Prostate gland (tissue), 2 donors: Measurements from ENCODE around the gene IDH3B. TPM values are rescaled to one million over a fixed set of nuclear protein-coding genes. Genes with fewer than 3 reads are reported as not detected.

ENCODE experiments used
- DNase-seq: peaks from one replicate; pipeline ENCODE4 v3.0.0-alpha.2; 2019; ENCODE audit warnings: low spot score
- H3K27ac ChIP-seq, 2 donors: fragments of 200-600 bp; sonication (generic); 2 replicates each; pipeline ENCODE4 v1.5.1; 2017 to 2019
- H3K27me3 ChIP-seq: fragments of 200-600 bp; sonication (generic); replicated peaks from 2 replicates; pipeline ENCODE4 v1.5.1; 2019; ENCODE audit not compliant: insufficient read depth
- H3K36me3 ChIP-seq, 2 donors: fragments of 200-600 bp; sonication (generic); 1 replicate in 1 of 2; 2 replicates in 1 of 2; pipeline versions ENCODE4 v1.5.1 to v1.8.1; 2017 to 2019
- H3K4me1 ChIP-seq: fragments of 200-600 bp; sonication (generic); replicated peaks from 2 replicates; pipeline ENCODE4 v1.5.1; 2019
- H3K4me3 ChIP-seq, 2 donors: fragments of 200-600 bp; sonication (generic); 2 replicates each; pipeline ENCODE4 v1.5.1; 2017 to 2019
- H3K9me3 ChIP-seq: fragments of 200-600 bp; sonication (generic); 2 replicates; pipeline ENCODE4 v1.5.1; 2017
- POLR2A ChIP-seq: fragments of 450-650 bp; IDR thresholded peaks from one replicate; pipeline ENCODE4 v1.6.1; 2016; ENCODE audit warnings: antibody characterized with exemption, mild to moderate bottlenecking
- POLR2AphosphoS5 ChIP-seq: sonication (generic); formaldehyde crosslinking; IDR thresholded peaks from one replicate; pipeline ENCODE4 v1.6.1; 2017; ENCODE audit warnings: antibody characterized with exemption
- WGBS: methylation state at CpG from one replicate; pipeline ENCODE4 v1.1.5; 2018; 5-methylcytosine and 5-hydroxymethylcytosine counted together
- intact Hi-C: fragments of 100-400 bp; cut with DNase I; formaldehyde crosslinking; loops from one replicate; pipeline ENCODE4 v1.14.2; 2022
- microRNA counts, 2 donors: library from miRNA; unstranded; fragments of <30 nt; microRNA quantifications; one replicate each; lab custom pipeline; 2016 to 2017
- microRNA-seq: library from miRNA; unstranded; fragments of <30 nt; microRNA quantifications from one replicate; pipeline ENCODE4, GENCODE V29; 2016
- small RNA-seq, 2 donors: library from RNA; depleted of rRNA; stranded (forward); fragments of <200 nt; gene quantifications; one replicate each; pipeline ENCODE3, GENCODE V24; 2016
- total RNA-seq, 2 donors: library from RNA; depleted of rRNA; stranded (reverse); fragments of >200 nt; gene quantifications; one replicate each; pipeline ENCODE4 v1.1.0, GENCODE V29; 2016
- TF ChIP-seq, protein P1 (sequence below), 4 experiments: fragments of 200-600 bp in 2 of 4; fragments of 450-650 bp in 2 of 4; sonication (generic) in 2 of 4; IDR thresholded peaks; 1 replicate in 3 of 4; 2 replicates in 1 of 4; pipeline ENCODE4 v1.5.1; 2016 to 2019; ENCODE audit warnings: antibody characterized with exemption in 4 of 4, mild to moderate bottlenecking in 2 of 4, moderate library complexity in 2 of 4

The IDH3B gene
- total RNA-seq, 2 donors from 2014 or later: 132 to 141 TPM

DNA sequence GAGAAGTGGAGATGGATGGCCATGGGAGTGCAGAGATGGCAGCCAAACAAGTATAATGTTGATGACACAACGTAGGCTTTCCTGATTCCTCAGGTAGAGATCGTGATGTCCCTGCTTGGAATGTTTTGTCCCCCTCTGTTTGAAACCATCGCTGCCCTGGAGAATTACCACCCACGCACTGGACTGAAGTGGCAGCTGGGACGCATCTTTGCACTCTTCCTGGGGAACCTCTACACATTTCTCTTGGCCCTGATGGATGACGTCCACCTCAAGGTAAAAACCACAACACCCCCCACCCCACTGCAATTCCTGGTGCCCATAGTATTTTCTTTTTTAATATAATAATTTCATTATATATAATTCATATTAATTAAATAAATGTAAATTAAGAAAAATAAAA lies 53.7 kb downstream of the IDH3B start:
- Histone ChIP-seq H3K9me3 (no peaks in the 10 kb centered on the region), H3K27me3 (no peaks in the 10 kb centered on the region), H3K4me1 (no peaks in the 10 kb centered on the region), H3K36me3 (no peaks in the 10 kb centered on the region), H3K27ac (no peak overlapping the region), H3K4me3 (no peak overlapping the region)
- intact Hi-C loops: no loop called here
- TF ChIP-seq, protein P1, sequence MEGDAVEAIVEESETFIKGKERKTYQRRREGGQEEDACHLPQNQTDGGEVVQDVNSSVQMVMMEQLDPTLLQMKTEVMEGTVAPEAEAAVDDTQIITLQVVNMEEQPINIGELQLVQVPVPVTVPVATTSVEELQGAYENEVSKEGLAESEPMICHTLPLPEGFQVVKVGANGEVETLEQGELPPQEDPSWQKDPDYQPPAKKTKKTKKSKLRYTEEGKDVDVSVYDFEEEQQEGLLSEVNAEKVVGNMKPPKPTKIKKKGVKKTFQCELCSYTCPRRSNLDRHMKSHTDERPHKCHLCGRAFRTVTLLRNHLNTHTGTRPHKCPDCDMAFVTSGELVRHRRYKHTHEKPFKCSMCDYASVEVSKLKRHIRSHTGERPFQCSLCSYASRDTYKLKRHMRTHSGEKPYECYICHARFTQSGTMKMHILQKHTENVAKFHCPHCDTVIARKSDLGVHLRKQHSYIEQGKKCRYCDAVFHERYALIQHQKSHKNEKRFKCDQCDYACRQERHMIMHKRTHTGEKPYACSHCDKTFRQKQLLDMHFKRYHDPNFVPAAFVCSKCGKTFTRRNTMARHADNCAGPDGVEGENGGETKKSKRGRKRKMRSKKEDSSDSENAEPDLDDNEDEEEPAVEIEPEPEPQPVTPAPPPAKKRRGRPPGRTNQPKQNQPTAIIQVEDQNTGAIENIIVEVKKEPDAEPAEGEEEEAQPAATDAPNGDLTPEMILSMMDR (IDR thresholded peaks at IDR 0.05): no peak
- TF ChIP-seq POLR2AphosphoS5 (no peak), POLR2A (no peak)
- 84% methylated on average over 6 of the region's 6 CpGs for WGBS
- no peak for DNase-seq

MicroRNAs encoded within 50 kb of the gene (microRNA counts, 767-probe panel; counts per million panel counts)
- microRNA hsa-miR-1292 (lab: Ali Mortazavi, UCI): 0 to 431 counts per million in 2 donors

Small RNA genes within 50 kb of the gene (microRNA-seq; reads per million reads assigned to microRNA genes)
- gene MIR1292: 5.8 reads per million, percentile 45 among the genes with 10 or more reads in this experiment

Small RNA genes within 50 kb of the gene (small RNA-seq; reads per million reads assigned to genes)
- gene SNORA51: 0 reads per million in 2 donors
- 0 reads per million in 2 donors for gene SNORD110
- gene SNORD56: 0 reads per million in 2 donors
- gene SNORD57: 0 reads per million in 2 donors
- gene SNORD86: 0 reads per million in 2 donors

Other genes with a start within 250 kb of the IDH3B start
- 100 to 1,000 TPM; 215 to 294 TPM for gene SNRPB, start 193.4 kb downstream of the IDH3B start, total RNA-seq
- gene ZNF343, start 155.3 kb downstream of the IDH3B start, total RNA-seq: 10 to 100 TPM in 1 of 2 donors, 1 to 10 TPM in 1; 8.0 to 10.4 TPM
- under 1 TPM in 1 of 2 donors, not detected in 1; 0.23 TPM for gene TMC2, start 127.6 kb downstream of the IDH3B start, total RNA-seq
- 100 to 1,000 TPM in 1 of 2 donors, 10 to 100 TPM in 1; 50.8 to 108 TPM for gene NOP56, start 11.6 kb downstream of the IDH3B start, total RNA-seq
- gene EBF4, start 28.6 kb upstream of the IDH3B start, total RNA-seq: 10 to 100 TPM; 48.9 to 58.8 TPM
- 10 to 100 TPM in 1 of 2 donors, 1 to 10 TPM in 1; 7.4 to 35.5 TPM for gene CPXM1, start 136.4 kb upstream of the IDH3B start, total RNA-seq
- gene C20orf141, start 150.8 kb upstream of the IDH3B start, total RNA-seq: 1 to 10 TPM in 1 of 2 donors, not detected in 1; 4.4 TPM
- gene TMEM239, start 152.1 kb upstream of the IDH3B start, total RNA-seq: not detected
- gene PCED1A, start 176.4 kb upstream of the IDH3B start, total RNA-seq: 10 to 100 TPM; 54.8 to 58.1 TPM
- gene VPS16, start 176.5 kb upstream of the IDH3B start, total RNA-seq: 10 to 100 TPM; 27.5 to 37.3 TPM
- 10 to 100 TPM; 57.7 to 83.6 TPM for gene PTPRA, start 209.3 kb upstream of the IDH3B start, total RNA-seq